Panc1 (cell line): ENCODE measurements around the gene WDR1. TPM values are rescaled to one million over a fixed set of nuclear protein-coding genes. Genes with fewer than 3 reads are reported as not detected.

Source experiments
- ATAC-seq: fragments of 200-7000 bp; cut with Tn5 transposase; 2 replicates; pipeline ENCODE4 v1.9.1; 2020; ENCODE audit warnings: mild to moderate bottlenecking, moderate library complexity
- BruUV-seq: library from RNA; stranded (reverse); fragments of 400-500 nt; replicated peaks from 2 replicates; lab custom pipeline; 2021; lab: Mats Ljungman, UMichigan
- CTCF ChIA-PET: fragments of 300-600 bp; sonication (Branson Sonifier 250); formaldehyde crosslinking; loops from one replicate; lab custom pipeline; 2022; ENCODE audit warnings: antibody characterized with exemption; lab: Charles Lee
- POLR2A ChIA-PET: fragments of 300-600 bp; sonication (Branson Sonifier 250); formaldehyde crosslinking; loops from one replicate; lab custom pipeline; 2022; ENCODE audit warnings: antibody characterized with exemption; lab: Charles Lee
- DNase-seq: peaks from one replicate; pipeline ENCODE4 v3.0.0-alpha.2; 2010; ENCODE audit warnings: low read depth, low spot score
- H3K27ac ChIP-seq: 2 replicates; pipeline ENCODE4 v1.5.1; 2011; ENCODE audit warnings: mild to moderate bottlenecking, low read length, inconsistent platforms
- H3K27me3 ChIP-seq: fragments of 200-500 bp; sonication (Bioruptor generic); 2 replicates; pipeline ENCODE4 v1.6.0; 2014; ENCODE audit warnings: low read length, inconsistent platforms; ENCODE audit not compliant: control insufficient read depth, insufficient read depth
- H3K36me3 ChIP-seq: fragments of 200-500 bp; sonication (Bioruptor generic); 2 replicates; pipeline ENCODE4 v1.5.1; 2014; ENCODE audit warnings: inconsistent platforms, mild to moderate bottlenecking, low read length, moderate library complexity; ENCODE audit not compliant: control insufficient read depth, insufficient read depth
- H3K4me1 ChIP-seq: 2 replicates; pipeline ENCODE4 v1.5.1; 2011; ENCODE audit warnings: inconsistent platforms, mild to moderate bottlenecking, low read length, moderate library complexity; ENCODE audit not compliant: control insufficient read depth, insufficient read depth
- H3K4me3 ChIP-seq, 2 experiments: 2 replicates each; pipeline ENCODE4 v1.5.1; 2011 to 2012; ENCODE audit warnings: low read depth in 2 of 2, low read length in 2 of 2, mild to moderate bottlenecking in 2 of 2, inconsistent platforms in 1 of 2, moderate library complexity in 1 of 2
- H3K9me3 ChIP-seq: fragments of 200-500 bp; sonication (Bioruptor generic); 2 replicates; pipeline ENCODE4 v1.5.1; 2014; ENCODE audit warnings: low read depth, mild to moderate bottlenecking, inconsistent platforms, low read length, moderate library complexity; ENCODE audit not compliant: control insufficient read depth, insufficient read depth
- POLR2AphosphoS5 ChIP-seq: IDR thresholded peaks from 2 replicates; pipeline ENCODE4 v1.6.1; 2012; ENCODE audit warnings: mild to moderate bottlenecking, low read depth, low read length, moderate library complexity
- SIN3A ChIP-seq: IDR thresholded peaks from 2 replicates; pipeline ENCODE4 v1.6.1; 2012; ENCODE audit warnings: low read depth, mild to moderate bottlenecking, low read length, moderate library complexity, borderline replicate concordance; ENCODE audit not compliant: insufficient read depth
- TCF7L2 ChIP-seq: IDR thresholded peaks from 2 replicates; pipeline ENCODE4 v1.6.1; 2011; ENCODE audit warnings: mild to moderate bottlenecking, low read depth, low read length, inconsistent platforms
- in situ Hi-C: cut with HindIII; loops from 2 replicates; pipeline ENCODE4 v1.10.0; 2016; ENCODE audit warnings: low sequenced_read_pairs, low pct_unique_long_range_greater_than_20kb
- intact Hi-C: fragments of 100-400 bp; cut with micrococcal nuclease; formaldehyde crosslinking; loops from one replicate; pipeline ENCODE4 v1.10.0; 2022; ENCODE audit not compliant: unreplicated experiment
- total RNA-seq: library from RNA; stranded (reverse); gene quantifications from one replicate; pipeline ENCODE4 v1.2.1, GENCODE V29; 2021; ENCODE audit not compliant: unreplicated experiment
- TF ChIP-seq, protein P1 (sequence below): fragments of 450-650 bp; IDR thresholded peaks from 2 replicates; pipeline ENCODE4 v1.5.1; 2017; ENCODE audit warnings: mild to moderate bottlenecking
- TF ChIP-seq, protein P2 (sequence below), 2 experiments: IDR thresholded peaks; 2 replicates each; pipeline ENCODE4 v1.6.1; 2011 to 2012; ENCODE audit warnings: low read depth in 2 of 2, control low read depth in 1 of 2, low read length in 1 of 2, mild to moderate bottlenecking in 1 of 2, moderate library complexity in 1 of 2; ENCODE audit not compliant: insufficient read depth in 1 of 2

WDR1 gene
- total RNA-seq, 1 experiment from 2014 or later: 260 TPM

DNA sequence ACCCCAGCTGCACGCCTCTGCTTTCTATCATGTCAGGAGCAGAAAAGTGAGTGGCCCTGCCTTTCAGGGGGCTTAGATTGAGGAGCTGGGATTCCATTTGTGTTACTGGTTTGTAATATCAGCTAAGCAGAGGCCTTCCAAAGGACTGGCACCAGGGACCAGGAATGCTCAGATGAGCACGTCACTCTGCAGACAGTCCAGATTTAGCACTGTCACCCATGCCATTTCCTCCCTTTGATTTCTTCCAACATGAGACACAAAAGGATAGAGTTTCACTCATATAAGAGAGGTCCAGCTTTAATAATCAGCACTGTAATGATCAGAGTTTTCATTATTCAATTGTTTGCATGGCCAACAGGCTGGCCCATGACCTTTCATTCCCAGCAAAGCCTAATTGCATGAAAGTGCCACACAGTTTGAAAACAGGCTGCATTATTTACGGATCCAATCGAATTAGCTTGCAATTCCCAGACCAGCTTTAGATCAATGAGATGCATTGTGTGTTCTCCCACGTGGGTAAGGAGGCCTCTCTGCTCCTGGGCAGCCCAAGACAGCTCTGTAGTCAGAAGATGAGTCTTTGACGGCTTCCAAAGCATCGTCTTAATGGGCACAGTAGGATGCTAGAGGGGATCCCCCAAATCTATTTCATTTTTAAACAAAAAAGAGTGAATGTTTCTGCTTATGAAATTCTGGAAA lies 85.5 kb downstream of the WDR1 start:
- no peaks in the 10 kb centered on the region for H3K36me3 ChIP-seq
- no peaks in the 10 kb centered on the region for H3K9me3 ChIP-seq
- no peak for ATAC-seq
- in situ Hi-C loops: no loop called here
- CTCF ChIA-PET: no interaction called here
- H3K27me3 ChIP-seq: no peaks in the 10 kb centered on the region
- TF ChIP-seq POLR2AphosphoS5: no peak
- TF ChIP-seq, protein P1, sequence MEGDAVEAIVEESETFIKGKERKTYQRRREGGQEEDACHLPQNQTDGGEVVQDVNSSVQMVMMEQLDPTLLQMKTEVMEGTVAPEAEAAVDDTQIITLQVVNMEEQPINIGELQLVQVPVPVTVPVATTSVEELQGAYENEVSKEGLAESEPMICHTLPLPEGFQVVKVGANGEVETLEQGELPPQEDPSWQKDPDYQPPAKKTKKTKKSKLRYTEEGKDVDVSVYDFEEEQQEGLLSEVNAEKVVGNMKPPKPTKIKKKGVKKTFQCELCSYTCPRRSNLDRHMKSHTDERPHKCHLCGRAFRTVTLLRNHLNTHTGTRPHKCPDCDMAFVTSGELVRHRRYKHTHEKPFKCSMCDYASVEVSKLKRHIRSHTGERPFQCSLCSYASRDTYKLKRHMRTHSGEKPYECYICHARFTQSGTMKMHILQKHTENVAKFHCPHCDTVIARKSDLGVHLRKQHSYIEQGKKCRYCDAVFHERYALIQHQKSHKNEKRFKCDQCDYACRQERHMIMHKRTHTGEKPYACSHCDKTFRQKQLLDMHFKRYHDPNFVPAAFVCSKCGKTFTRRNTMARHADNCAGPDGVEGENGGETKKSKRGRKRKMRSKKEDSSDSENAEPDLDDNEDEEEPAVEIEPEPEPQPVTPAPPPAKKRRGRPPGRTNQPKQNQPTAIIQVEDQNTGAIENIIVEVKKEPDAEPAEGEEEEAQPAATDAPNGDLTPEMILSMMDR: no peak
- TF ChIP-seq TCF7L2: no peak
- TF ChIP-seq, protein P2, sequence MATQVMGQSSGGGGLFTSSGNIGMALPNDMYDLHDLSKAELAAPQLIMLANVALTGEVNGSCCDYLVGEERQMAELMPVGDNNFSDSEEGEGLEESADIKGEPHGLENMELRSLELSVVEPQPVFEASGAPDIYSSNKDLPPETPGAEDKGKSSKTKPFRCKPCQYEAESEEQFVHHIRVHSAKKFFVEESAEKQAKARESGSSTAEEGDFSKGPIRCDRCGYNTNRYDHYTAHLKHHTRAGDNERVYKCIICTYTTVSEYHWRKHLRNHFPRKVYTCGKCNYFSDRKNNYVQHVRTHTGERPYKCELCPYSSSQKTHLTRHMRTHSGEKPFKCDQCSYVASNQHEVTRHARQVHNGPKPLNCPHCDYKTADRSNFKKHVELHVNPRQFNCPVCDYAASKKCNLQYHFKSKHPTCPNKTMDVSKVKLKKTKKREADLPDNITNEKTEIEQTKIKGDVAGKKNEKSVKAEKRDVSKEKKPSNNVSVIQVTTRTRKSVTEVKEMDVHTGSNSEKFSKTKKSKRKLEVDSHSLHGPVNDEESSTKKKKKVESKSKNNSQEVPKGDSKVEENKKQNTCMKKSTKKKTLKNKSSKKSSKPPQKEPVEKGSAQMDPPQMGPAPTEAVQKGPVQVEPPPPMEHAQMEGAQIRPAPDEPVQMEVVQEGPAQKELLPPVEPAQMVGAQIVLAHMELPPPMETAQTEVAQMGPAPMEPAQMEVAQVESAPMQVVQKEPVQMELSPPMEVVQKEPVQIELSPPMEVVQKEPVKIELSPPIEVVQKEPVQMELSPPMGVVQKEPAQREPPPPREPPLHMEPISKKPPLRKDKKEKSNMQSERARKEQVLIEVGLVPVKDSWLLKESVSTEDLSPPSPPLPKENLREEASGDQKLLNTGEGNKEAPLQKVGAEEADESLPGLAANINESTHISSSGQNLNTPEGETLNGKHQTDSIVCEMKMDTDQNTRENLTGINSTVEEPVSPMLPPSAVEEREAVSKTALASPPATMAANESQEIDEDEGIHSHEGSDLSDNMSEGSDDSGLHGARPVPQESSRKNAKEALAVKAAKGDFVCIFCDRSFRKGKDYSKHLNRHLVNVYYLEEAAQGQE (IDR thresholded peaks at IDR 0.05; ENCODE audit: insufficient read depth in 1 of 2, low read depth in 2 of 2, low read length in 1 of 2): no peak
- no peak for TF ChIP-seq SIN3A
- BruUV-seq: no TSS peak
- H3K4me1 ChIP-seq: no peaks in the 10 kb centered on the region; the same call in 1 of the 2 replicates
- H3K27ac ChIP-seq: no peak overlapping the region
- intact Hi-C loops: no loop called here
- no peak overlapping the region for H3K4me3 ChIP-seq
- DNase-seq: no peak
- POLR2A ChIA-PET: no interaction called here

DNA sequence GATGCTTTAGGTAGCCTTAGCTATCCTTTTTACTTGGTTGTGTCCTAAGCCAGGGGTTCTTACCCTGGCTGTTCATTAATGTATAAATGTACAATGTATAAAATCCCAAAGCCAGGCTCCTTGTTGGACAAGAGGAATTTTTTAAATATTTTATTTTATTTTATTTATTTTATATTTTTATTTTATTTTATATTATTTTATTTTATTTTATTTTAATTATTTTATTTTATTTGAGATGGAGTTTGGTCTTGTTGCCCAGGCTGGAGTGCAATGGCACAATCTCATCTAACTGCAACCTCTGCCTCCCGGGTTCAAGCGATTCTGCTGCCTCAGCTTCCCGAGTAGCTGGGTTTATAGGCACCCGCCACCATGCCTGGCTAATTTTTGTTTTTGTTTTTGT lies 87.2 kb downstream of the WDR1 start:
- no peaks in the 10 kb centered on the region for H3K27me3 ChIP-seq
- ChIA-PET POLR2A (no interaction called here), CTCF (no interaction called here)
- TF ChIP-seq, protein P1: no peak
- TF ChIP-seq POLR2AphosphoS5 (no peak), SIN3A (no peak), TCF7L2 (no peak)
- TF ChIP-seq, protein P2 (IDR thresholded peaks at IDR 0.05; ENCODE audit: insufficient read depth in 1 of 2, low read depth in 2 of 2, low read length in 1 of 2): no peak
- H3K4me3 ChIP-seq: no peak overlapping the region
- BruUV-seq: no TSS peak
- no peaks in the 10 kb centered on the region for H3K36me3 ChIP-seq
- DNase-seq (no peak), ATAC-seq (no peak)
- intact Hi-C loops: no loop called here
- no peaks in the 10 kb centered on the region for H3K9me3 ChIP-seq
- H3K4me1 ChIP-seq: no peaks in the 10 kb centered on the region; the same call in 1 of the 2 replicates
- H3K27ac ChIP-seq: no peak overlapping the region
- in situ Hi-C loops: no loop called here
